ENCODE measurements around the gene SCARB1. TPM values are rescaled to one million over a fixed set of nuclear protein-coding genes. Genes with fewer than 3 reads are reported as not detected.

Gene SCARB1
- total and polyA plus RNA-seq, 2 of the 13 experiments (the other 11 are each of a cell fraction or from before 2014, with no cell fraction given) = 63.4 to 160 TPM

GRCh38 chr12:124730455-124730932, 133.2 kb downstream of the SCARB1 start (continued):
- TF ChIP-seq ZNF407 (CRISPR knock-in tag; IDR thresholded peaks at IDR 0.05; ENCODE audit: not compliant biosample characterization) (no peak), HNF4A (CRISPR knock-in tag; IDR thresholded peaks at IDR 0.05) (peak; percentile 30; the same call in 1 of the 2 replicates), RARA (CRISPR knock-in tag; IDR thresholded peaks at IDR 0.05) (peak; percentile 43; the same call in 1 of the 2 replicates), PAF1 (CRISPR knock-in tag; IDR thresholded peaks at IDR 0.05) (no peak), ARID5B (CRISPR knock-in tag; IDR thresholded peaks at IDR 0.05) (peak; percentile 59), SP5 (CRISPR knock-in tag; IDR thresholded peaks at IDR 0.05; ENCODE audit: borderline replicate concordance, low read depth) (no peak), ZNF800 (CRISPR knock-in tag; IDR thresholded peaks at IDR 0.05) (no peak), IRF9 (CRISPR knock-in tag; IDR thresholded peaks at IDR 0.05; ENCODE audit: borderline replicate concordance) (no peak), THRA (CRISPR knock-in tag; IDR thresholded peaks at IDR 0.05; ENCODE audit: borderline replicate concordance) (peak; percentile 23; the same call in 1 of the 2 replicates), LCORL (IDR thresholded peaks at IDR 0.05) (0 out of 2 replicates have a peak, but pooled peaks have one; percentile 10), LCORL (CRISPR knock-in tag; IDR thresholded peaks at IDR 0.05) (no peak)
